Right ventricle myocardium inferior (tissue), 1 donor: ENCODE measurements around the gene MVB12B. TPM values are rescaled to one million over a fixed set of nuclear protein-coding genes. Genes with fewer than 3 reads are reported as not detected.

ENCODE experiments used
- ATAC-seq: fragments of 200-7000 bp; cut with Tn5 transposase; one replicate; pipeline ENCODE4 v1.9.1; 2020; ENCODE audit warnings: mild to moderate bottlenecking, moderate library complexity
- DNase-seq: peaks from one replicate; pipeline ENCODE4 v3.0.0; 2021; ENCODE audit errors: missing footprints
- intact Hi-C: fragments of 100-400 bp; cut with DNase I; formaldehyde crosslinking; loops from one replicate; pipeline ENCODE4 v1.11.0; 2022
- total RNA-seq: library from RNA; stranded (reverse); fragmentation: NEBNext Ultra II Directional; extraction: Animal tissue kit (Norgen Biotek cat#: 25700); gene quantifications from one replicate; pipeline ENCODE4 v1.2.1, GENCODE V29; 2021
- donor health status: DM: no; HTN: yes; CAD: no; lungs with severe emphysema.

MVB12B gene
- total RNA-seq, 1 donor from 2014 or later, result 12.7 TPM

- DNase-seq (no peak), ATAC-seq (peak; percentile 58)
- intact Hi-C loops, result loop anchor here (5.0 kb wide), 1 partner anchor 66 kb away; the partner anchor contains the start of gene MVB12B
Observed at GRCh38 chr9:126392662-126393371, 66.2 kb downstream of the MVB12B start.

GRCh38 chr9:126393876-126394275 is 67.2 kb downstream of the MVB12B start:
- ATAC-seq, result no peak
- no peak for DNase-seq
- intact Hi-C loops, result loop anchor here (5.0 kb wide), 1 partner anchor 67 kb away; the partner anchor contains the start of gene MVB12B

- no peak for ATAC-seq
- no peak for DNase-seq
- intact Hi-C loops, result loop anchor here (5.0 kb wide), 2 partner anchors 68 to 988 kb away; partner anchors contain the start of gene MVB12B
Observed at GRCh38 chr9:126394802-126395201, 68.2 kb downstream of the MVB12B start.

- no peak for DNase-seq
- ATAC-seq, result no peak
- intact Hi-C loops, result loop anchor here (5.0 kb wide), 1 partner anchor 988 kb away; no protein-coding TSS in a partner anchor
Observed at GRCh38 chr9:126395439-126396212, 69.0 kb downstream of the MVB12B start.

- DNase-seq (no peak), ATAC-seq (no peak)
- intact Hi-C loops, result loop anchor here (5.0 kb wide), 1 partner anchor 990 kb away; no protein-coding TSS in a partner anchor
Observed at GRCh38 chr9:126397056-126397455, 70.4 kb downstream of the MVB12B start.

- DNase-seq (peak; percentile 93), ATAC-seq (peak; percentile 89)
- intact Hi-C loops, result loop anchor here (1.0 to 5.0 kb wide), 3 partner anchors 82 to 991 kb away; no protein-coding TSS in a partner anchor
Observed at GRCh38 chr9:126398403-126399058, 71.9 kb downstream of the MVB12B start.

- ATAC-seq, result no peak
- no peak for DNase-seq
- intact Hi-C loops, result loop anchor here (2.0 to 5.0 kb wide), 2 partner anchors 82 to 992 kb away; no protein-coding TSS in a partner anchor
Observed at GRCh38 chr9:126399251-126399650, 72.6 kb downstream of the MVB12B start.

- DNase-seq (no peak), ATAC-seq (no peak)
- intact Hi-C loops, result loop anchor here (2.0 to 5.0 kb wide), 3 partner anchors 83 to 992 kb away; no protein-coding TSS in a partner anchor
Observed at GRCh38 chr9:126399789-126400188, 73.2 kb downstream of the MVB12B start.

- intact Hi-C loops, result loop anchor here (2.0 kb wide), 1 partner anchor 88 kb away; no protein-coding TSS in a partner anchor
Observed at GRCh38 chr9:126400571-126400970, 73.9 kb downstream of the MVB12B start.

GRCh38 chr9:126401107-126401506 is 74.5 kb downstream of the MVB12B start:
- intact Hi-C loops, result loop anchor here (2.0 kb wide), 1 partner anchor 88 kb away; no protein-coding TSS in a partner anchor
- no peak for ATAC-seq
- DNase-seq, result no peak

More at GRCh38 chr9:126400571-126400970, 73.9 kb downstream of the MVB12B start:
- ATAC-seq, result no peak
- no peak for DNase-seq

- intact Hi-C loops, result loop anchor here (2.0 kb wide), 1 partner anchor 87 kb away; no protein-coding TSS in a partner anchor
- ATAC-seq (no peak), DNase-seq (no peak)
Observed at GRCh38 chr9:126401581-126401980, 75.0 kb downstream of the MVB12B start.

- intact Hi-C loops, result no loop called here
- DNase-seq, result no peak
- no peak for ATAC-seq
Observed at GRCh38 chr9:126403397-126403796, 76.8 kb downstream of the MVB12B start.

- ATAC-seq, result no peak
- intact Hi-C loops, result no loop called here
Observed at GRCh38 chr9:126404459-126404858, 77.8 kb downstream of the MVB12B start.

GRCh38 chr9:126406075-126406667 is 79.5 kb downstream of the MVB12B start:
- ATAC-seq (no peak), DNase-seq (no peak)
- intact Hi-C loops, result no loop called here

More at GRCh38 chr9:126404459-126404858, 77.8 kb downstream of the MVB12B start:
- no peak for DNase-seq

GRCh38 chr9:126407114-126407870 is 80.7 kb downstream of the MVB12B start:
- ATAC-seq (no peak), DNase-seq (no peak)

GRCh38 chr9:126408004-126408403 is 81.4 kb downstream of the MVB12B start:
- no peak for DNase-seq
- intact Hi-C loops, result no loop called here
- no peak for ATAC-seq

More at GRCh38 chr9:126407114-126407870, 80.7 kb downstream of the MVB12B start:
- intact Hi-C loops, result no loop called here

- intact Hi-C loops, result no loop called here
- ATAC-seq (no peak), DNase-seq (no peak)
Observed at GRCh38 chr9:126410229-126410628, 83.6 kb downstream of the MVB12B start.
